Motor neuron (in vitro differentiated cells): ENCODE data around the gene CEP72. TPM values are rescaled to one million over a fixed set of nuclear protein-coding genes. Genes with fewer than 3 reads are reported as not detected.

Source experiments
- ATAC-seq, 8 experiments: fragments of 200-7000 bp; cut with Tn5 transposase; replicated peaks in 6 of 8; 2 replicates each; pipeline ENCODE4 v1.8.0; 2021; ENCODE audit warnings: mild to moderate bottlenecking in 8 of 8, moderate library complexity in 8 of 8
- H3K27ac ChIP-seq, 2 donors: fragments of 250-450 bp; sonication (Bioruptor Pico); 2 replicates each; pipeline ENCODE4 v1.9.0; 2021; ENCODE audit warnings: antibody characterized with exemption in 2 of 2, mild to moderate bottlenecking in 2 of 2, moderate library complexity in 1 of 2
- H3K4me1 ChIP-seq, 2 donors: fragments of 250-450 bp; sonication (Bioruptor Pico); replicated peaks in 1 of 2; 2 replicates each; pipeline ENCODE4 v1.6.1; 2021; ENCODE audit warnings: antibody characterized with exemption in 2 of 2, mild to moderate bottlenecking in 2 of 2, moderate library complexity in 1 of 2
- H3K4me3 ChIP-seq, 5 donors: fragments of 250-450 bp; sonication (Bioruptor Pico); 2 replicates each; pipeline ENCODE4 v1.9.0; 2021; ENCODE audit warnings: antibody characterized with exemption in 5 of 5, mild to moderate bottlenecking in 5 of 5, moderate library complexity in 4 of 5
- WGBS, 10 experiments: fragments of 450-650 bp; shearing (Covaris generic); methylation state at CpG; one replicate each; pipeline ENCODE4 v1.0.0; 2022; 5-methylcytosine and 5-hydroxymethylcytosine counted together
- in situ Hi-C, 9 experiments: fragments of 400-800 bp; cut with MboI; loops; one replicate each; pipeline ENCODE4 v1.15.0; 2021; ENCODE audit warnings: low sequenced_read_pairs in 9 of 9, low pct_unique_long_range_greater_than_20kb in 2 of 9; ENCODE audit not compliant: unreplicated experiment in 9 of 9
- total RNA-seq, 8 experiments: library from RNA; unstranded; fragments of 300-600 nt; gene quantifications; 2 replicates each; pipeline versions ENCODE4 v1.2.3 to v1.2.4, GENCODE V29; 2022

The CEP72 gene
- total RNA-seq: 10 to 100 TPM in 2 of 8 experiments, 1 to 10 TPM in 5, under 1 TPM in 1; 0.71 to 18.0 (median 2.1) TPM

- in situ Hi-C loops: no loop called here
- H3K4me3 ChIP-seq: peak within 1 kb of the TSS; percentile 67 to 99 (median 80)
- peak; percentile 83 to 90 (median 87) for ATAC-seq
- H3K4me1 ChIP-seq: peaks cover 4 to 6% of the 10 kb centered on the region in 2 donors
- WGBS, 10 experiments: 0% methylated on average over 1 to 2 of the region's 72 CpGs; no CpG with 5 or more reads in 8 of the 10 experiments
- H3K27ac ChIP-seq: peak within 1 kb of the TSS in 1 of 2 donors; percentile 36
Observed at GRCh38 chr5:611731-612486, at the start of gene CEP72. CEP72 (plus strand) TSS chr5:612340; CDS start chr5:612362, 22 bp downstream.

- in situ Hi-C loops: no loop called here
- 19 to 100% (median 58%) methylated on average over 1 to 6 of the region's 20 CpGs; no CpG with 5 or more reads in 1 of the 10 experiments for WGBS, 10 experiments
- Histone ChIP-seq H3K4me1 (no peaks in the 10 kb centered on the region), H3K4me3 (no peak overlapping the region), H3K27ac (no peak overlapping the region)
- ATAC-seq: peak in 3 of 8 experiments; percentile 28 to 67 (median 31)
Observed at GRCh38 chr5:565782-566440, 46.2 kb upstream of the CEP72 start.

- ATAC-seq: no peak
- no peaks in the 10 kb centered on the region for H3K4me1 ChIP-seq
- in situ Hi-C loops: no loop called here
- H3K27ac ChIP-seq: no peak overlapping the region
- H3K4me3 ChIP-seq: no peak overlapping the region
- WGBS, 10 experiments: 47 to 94% (median 78%) methylated on average over 1 to 11 of the region's 16 CpGs
Observed at GRCh38 chr5:566636-567309, 45.4 kb upstream of the CEP72 start.

- in situ Hi-C loops: no loop called here
- no peaks in the 10 kb centered on the region for H3K4me1 ChIP-seq
- no peak for ATAC-seq
- 60 to 81% (median 62%) methylated on average over 1 to 6 of the region's 13 CpGs; no CpG with 5 or more reads in 6 of the 10 experiments for WGBS, 10 experiments
- H3K4me3 ChIP-seq: no peak overlapping the region
- no peak overlapping the region for H3K27ac ChIP-seq
Observed at GRCh38 chr5:567664-568060, 44.5 kb upstream of the CEP72 start.

- in situ Hi-C loops: no loop called here
- Histone ChIP-seq H3K27ac (no peak overlapping the region), H3K4me3 (no peak overlapping the region), H3K4me1 (no peaks in the 10 kb centered on the region)
- WGBS, 10 experiments: 50 to 60% methylated on average over 1 to 2 of the region's 27 CpGs; no CpG with 5 or more reads in 8 of the 10 experiments
- ATAC-seq: peak in 1 of 8 experiments; percentile 26
Observed at GRCh38 chr5:568061-568781, 43.9 kb upstream of the CEP72 start.

- in situ Hi-C loops: no loop called here
- 50 to 73% methylated on average over 2 of the region's 8 CpGs; no CpG with 5 or more reads in 8 of the 10 experiments for WGBS, 10 experiments
- H3K4me3 ChIP-seq: no peak overlapping the region
- no peak for ATAC-seq
- no peaks in the 10 kb centered on the region for H3K4me1 ChIP-seq
- H3K27ac ChIP-seq: no peak overlapping the region
Observed at GRCh38 chr5:568809-569208, 43.3 kb upstream of the CEP72 start.

- 65 to 100% (median 100%) methylated on average over 1 to 5 of the region's 23 CpGs; no CpG with 5 or more reads in 5 of the 10 experiments for WGBS, 10 experiments
- Histone ChIP-seq H3K4me1 (no peaks in the 10 kb centered on the region), H3K4me3 (no peak overlapping the region), H3K27ac (no peak overlapping the region)
- ATAC-seq: no peak
- in situ Hi-C loops: no loop called here
Observed at GRCh38 chr5:569358-569867, 42.7 kb upstream of the CEP72 start.

- Histone ChIP-seq H3K27ac (no peak overlapping the region), H3K4me3 (no peak overlapping the region), H3K4me1 (no peaks in the 10 kb centered on the region)
- ATAC-seq: no peak
- whole genome bisulfite sequencing, 10 experiments: 51 to 100% (median 82%) methylated on average over 2 to 7 of the region's 21 CpGs; no CpG with 5 or more reads in 3 of the 10 experiments
- in situ Hi-C loops: no loop called here
Observed at GRCh38 chr5:569868-570361, 42.2 kb upstream of the CEP72 start.

GRCh38 chr5:570446-570845 lies 41.7 kb upstream of the CEP72 start:
- H3K27ac ChIP-seq: no peak overlapping the region
- WGBS, 10 experiments: 60 to 90% (median 78%) methylated on average over 1 to 4 of the region's 17 CpGs; no CpG with 5 or more reads in 6 of the 10 experiments
- ATAC-seq: no peak
- H3K4me3 ChIP-seq: no peak overlapping the region
- H3K4me1 ChIP-seq: no peaks in the 10 kb centered on the region
- in situ Hi-C loops: no loop called here

- no peak for ATAC-seq
- Histone ChIP-seq H3K4me1 (no peaks in the 10 kb centered on the region), H3K4me3 (no peak overlapping the region), H3K27ac (no peak overlapping the region)
- WGBS, 10 experiments: 33 to 100% methylated on average over 1 of the region's 8 CpGs; no CpG with 5 or more reads in 8 of the 10 experiments
- in situ Hi-C loops: no loop called here
Observed at GRCh38 chr5:570886-571285, 41.3 kb upstream of the CEP72 start.

- WGBS, 10 experiments: 38 to 90% (median 80%) methylated on average over 1 to 8 of the region's 13 CpGs; no CpG with 5 or more reads in 2 of the 10 experiments
- Histone ChIP-seq H3K4me1 (no peaks in the 10 kb centered on the region), H3K4me3 (no peak overlapping the region), H3K27ac (no peak overlapping the region)
- in situ Hi-C loops: no loop called here
- no peak for ATAC-seq
Observed at GRCh38 chr5:571791-572190, 40.3 kb upstream of the CEP72 start.

GRCh38 chr5:572398-573019 lies 39.6 kb upstream of the CEP72 start:
- in situ Hi-C loops: no loop called here
- Histone ChIP-seq H3K27ac (no peak overlapping the region), H3K4me1 (no peaks in the 10 kb centered on the region), H3K4me3 (no peak overlapping the region)
- ATAC-seq: peak in 3 of 8 experiments; percentile 37 to 88 (median 75)
- WGBS, 10 experiments: 11 to 70% (median 44%) methylated on average over 1 to 14 of the region's 14 CpGs
